Epithelial cell of umbilical artery (primary cell): ENCODE data around the gene MRPL17. TPM values are rescaled to one million over a fixed set of nuclear protein-coding genes. Genes with fewer than 3 reads are reported as not detected.

Experiments used
- total RNA-seq: library from RNA; depleted of rRNA; stranded (reverse); fragments of >200 nt; gene quantifications from 2 replicates; pipeline ENCODE4 v1.2.3, GENCODE V29; 2014

MRPL17 gene
- total RNA-seq, result 87.7 and 916 TPM in 2 replicates

GRCh38 chr11:6682936-6683861 lies at the start of gene MRPL17:
MRPL17 (minus strand) TSS chr11:6683340; CDS start chr11:6683296, 44 bp downstream.

GRCh38 chr11:6655790-6656583 lies 27.2 kb downstream of the MRPL17 start, which contains the start of gene DCHS1:
DCHS1 (minus strand) TSS chr11:6655809; CDS start chr11:6641613, 14,196 bp downstream.

Other genes starting within 250 kb of the MRPL17 start
- gene HPX, start 242.4 kb downstream of the MRPL17 start, total RNA-seq, result not detected in 2 replicates
- 15.6 and 18.8 TPM in 2 replicates for gene TRIM3, start 209.4 kb downstream of the MRPL17 start, total RNA-seq
- gene ARFIP2, start 202.0 kb downstream of the MRPL17 start, total RNA-seq, result 51.2 and 56.5 TPM in 2 replicates
- gene TIMM10B, start 201.8 kb downstream of the MRPL17 start, total RNA-seq, result 28.4 and 38.7 TPM in 2 replicates
- gene DNHD1, start 186.1 kb downstream of the MRPL17 start, total RNA-seq, result 1.3 and 3.3 TPM in 2 replicates
- 10.7 and 15.8 TPM in 2 replicates for gene RRP8, start 79.7 kb downstream of the MRPL17 start, total RNA-seq
- gene ILK, start 79.6 kb downstream of the MRPL17 start, total RNA-seq, result 122 and 162 TPM in 2 replicates
- gene TAF10, start 71.1 kb downstream of the MRPL17 start, total RNA-seq, result 20.1 and 33.5 TPM in 2 replicates
- 48.1 and 60.3 TPM in 2 replicates for gene TPP1, start 63.9 kb downstream of the MRPL17 start, total RNA-seq
- gene DCHS1, start 27.5 kb downstream of the MRPL17 start, total RNA-seq, result 29.0 and 30.2 TPM in 2 replicates
- gene OR2AG2, start 88.6 kb upstream of the MRPL17 start, total RNA-seq, result under 0.01 and 0.15 TPM in 2 replicates
- not detected in 2 replicates for gene OR2AG1, start 99.7 kb upstream of the MRPL17 start, total RNA-seq
- gene OR6A2, start 116.3 kb upstream of the MRPL17 start, total RNA-seq, result under 0.01 and 0.46 TPM in 2 replicates
- not detected in 2 replicates for gene OR10A5, start 162.3 kb upstream of the MRPL17 start, total RNA-seq
- gene OR10A2, start 179.7 kb upstream of the MRPL17 start, total RNA-seq, result not detected in 2 replicates
- not detected in 2 replicates for gene OR10A4, start 193.3 kb upstream of the MRPL17 start, total RNA-seq
- gene OR2D2, start 209.2 kb upstream of the MRPL17 start, total RNA-seq, result 0.15 and 0.32 TPM in 2 replicates
- gene OR2D3, start 237.7 kb upstream of the MRPL17 start, total RNA-seq, result not detected in 2 replicates
- gene ZNF215, start 243.1 kb upstream of the MRPL17 start, total RNA-seq, result 2.9 and 7.1 TPM in 2 replicates